Mucosa of gallbladder (tissue), 1 donor: ENCODE results near the gene GNAS. TPM values are rescaled to one million over a fixed set of nuclear protein-coding genes. Genes with fewer than 3 reads are reported as not detected.
"Not testable (repeated sequence)": the region's sequence is repeated elsewhere in the genome, so short reads cannot be mapped to it uniquely, and the experiment has no call there.

Source experiments
- DNase-seq: peaks from one replicate; pipeline ENCODE4 v3.0.0-alpha.2; 2020; ENCODE audit warnings: low spot score
- total RNA-seq: library from RNA; stranded (reverse); gene quantifications from one replicate; pipeline ENCODE4 v1.2.1, GENCODE V29; 2021
- donor health status: DM: no; HTN: no; CAD: no.

The GNAS gene
- total RNA-seq, 1 donor from 2014 or later, result 801 TPM

DNA sequence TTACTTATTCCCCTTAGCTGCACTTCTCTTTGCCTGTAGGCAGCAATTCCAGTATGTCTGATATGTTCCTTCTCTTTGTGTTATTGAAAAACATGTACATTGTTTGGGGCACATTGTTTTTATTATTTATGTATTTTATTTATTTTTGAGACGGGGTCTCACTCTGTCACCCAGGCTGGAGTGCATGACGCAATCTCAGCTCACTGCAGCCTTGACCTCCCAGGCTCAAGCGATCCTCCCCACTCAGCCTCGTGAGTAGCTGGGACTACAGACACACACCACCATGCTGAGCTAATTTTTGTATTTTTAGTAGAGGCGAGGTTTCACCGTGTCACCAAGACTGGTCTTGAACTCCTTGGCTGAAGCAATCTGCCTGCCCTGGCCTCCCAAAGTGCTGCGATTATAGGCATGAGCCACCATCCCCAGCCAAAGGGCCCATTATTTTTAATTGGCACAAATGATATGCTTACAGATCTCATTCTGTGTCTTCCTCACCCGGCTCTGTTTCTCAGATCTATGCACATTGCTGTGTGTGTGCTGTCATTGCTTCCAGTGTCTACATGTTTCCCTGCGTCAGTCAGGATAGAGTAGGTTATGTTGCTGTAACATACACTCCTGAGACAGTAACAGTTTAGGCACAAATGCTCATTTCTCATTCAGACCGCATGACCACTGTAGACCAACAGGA is 74.4 kb downstream of the GNAS start:
- no peak for DNase-seq

DNA sequence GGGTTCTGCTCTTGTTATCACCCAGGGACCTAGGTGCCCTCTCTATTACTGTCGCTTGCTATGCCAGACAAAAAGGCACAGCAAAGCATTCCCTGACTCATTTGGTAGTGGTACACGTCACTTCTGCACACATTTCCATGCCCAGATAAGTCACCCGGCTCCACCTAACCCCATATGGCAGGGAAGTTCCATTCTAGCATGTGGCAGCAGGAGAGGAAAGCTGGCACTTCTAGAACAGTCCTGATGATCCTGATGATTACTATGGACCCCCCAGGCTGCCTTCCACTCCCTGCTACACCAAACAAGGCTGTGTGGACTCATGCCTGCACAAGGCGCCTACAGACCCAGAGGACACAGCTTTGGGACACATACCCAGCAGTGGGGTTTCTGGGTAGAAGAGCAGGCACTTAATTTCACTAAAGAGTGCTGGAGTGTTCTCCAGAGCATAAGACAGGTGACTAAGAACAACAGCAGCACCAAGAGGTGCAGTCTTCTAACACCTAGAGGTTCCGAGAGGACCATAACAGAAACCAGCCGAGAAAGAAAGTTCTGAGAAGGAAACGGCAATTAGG is 75.1 kb downstream of the GNAS start:
- no peak for DNase-seq

DNA sequence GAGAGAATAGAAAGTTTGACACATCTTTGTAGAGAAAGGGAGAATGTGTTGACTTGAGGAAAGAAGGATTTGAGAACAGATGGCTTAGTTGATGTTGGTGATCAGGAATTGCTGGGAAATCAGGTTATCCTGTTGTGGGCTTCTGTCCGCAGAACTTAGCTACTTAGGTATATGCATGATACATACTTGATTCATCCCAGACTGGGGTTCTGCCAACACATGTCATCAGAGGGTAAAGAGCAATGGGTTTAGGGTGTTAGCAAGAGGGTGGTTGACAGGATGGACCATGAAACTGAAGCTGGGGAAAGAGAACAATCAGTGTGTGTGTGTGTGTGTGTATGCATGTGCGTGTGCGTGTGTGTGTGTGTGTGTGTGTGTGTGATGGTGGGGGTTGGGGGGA is 78.0 kb downstream of the GNAS start:
- no peak for DNase-seq

DNA sequence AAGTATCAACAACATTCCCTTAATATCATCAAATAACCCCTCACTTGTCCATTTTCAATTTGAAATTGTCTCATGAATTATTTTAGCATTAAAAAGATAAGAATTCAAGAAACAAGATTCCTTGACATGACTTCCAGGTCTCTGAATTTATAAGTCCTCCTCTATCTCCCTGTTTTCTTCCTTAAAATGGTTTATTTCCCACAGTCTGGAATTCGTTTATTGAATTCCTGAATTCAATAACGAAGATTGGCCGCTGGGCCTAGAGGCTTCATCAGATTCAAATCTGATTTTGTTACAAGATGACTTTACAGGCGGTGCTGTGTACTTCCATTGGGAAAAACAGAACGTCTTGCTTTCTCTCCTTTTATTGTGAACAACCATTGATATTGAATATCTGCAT is 79.7 kb downstream of the GNAS start:
- DNase-seq, result no peak

DNA sequence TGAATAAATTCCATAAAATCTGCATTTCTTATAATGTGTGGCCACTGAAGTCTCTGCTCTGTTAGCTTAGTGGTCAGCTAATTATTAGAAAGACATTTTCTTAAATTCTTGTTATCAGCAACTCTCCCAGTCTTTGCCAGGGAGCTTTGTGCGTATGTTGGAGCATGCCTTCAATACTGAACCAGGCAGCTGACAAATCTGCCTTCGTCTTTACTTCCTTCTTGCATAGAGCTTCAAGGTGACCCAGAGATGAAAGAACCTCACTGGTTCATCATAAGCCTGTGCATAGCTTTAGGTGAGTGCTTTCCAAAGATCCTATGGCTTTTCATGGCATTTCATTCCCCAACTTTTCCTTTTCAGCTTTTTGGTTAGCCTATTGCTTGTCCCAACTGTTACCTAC is 85.6 kb downstream of the GNAS start:
- DNase-seq, result no peak

DNA sequence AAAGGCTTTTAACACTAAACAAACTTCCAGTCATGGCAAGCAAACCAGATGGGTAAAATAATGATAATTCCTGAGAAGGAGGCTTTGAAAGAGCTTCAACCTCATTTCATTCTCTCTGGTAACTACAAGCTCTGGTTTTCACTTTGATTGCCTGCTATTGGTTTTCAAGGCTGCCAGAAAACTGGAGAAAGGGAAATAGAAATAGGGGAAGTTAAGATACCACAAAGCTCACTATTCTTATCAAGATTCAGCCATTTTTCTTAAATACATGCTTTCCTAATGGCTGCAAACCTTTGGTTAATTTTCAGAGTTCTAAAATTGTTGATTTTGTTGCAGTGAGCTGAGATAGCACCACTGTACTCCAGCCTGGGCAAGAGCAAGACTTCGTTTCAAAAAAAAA is 86.0 kb downstream of the GNAS start:
- no peak for DNase-seq

DNA sequence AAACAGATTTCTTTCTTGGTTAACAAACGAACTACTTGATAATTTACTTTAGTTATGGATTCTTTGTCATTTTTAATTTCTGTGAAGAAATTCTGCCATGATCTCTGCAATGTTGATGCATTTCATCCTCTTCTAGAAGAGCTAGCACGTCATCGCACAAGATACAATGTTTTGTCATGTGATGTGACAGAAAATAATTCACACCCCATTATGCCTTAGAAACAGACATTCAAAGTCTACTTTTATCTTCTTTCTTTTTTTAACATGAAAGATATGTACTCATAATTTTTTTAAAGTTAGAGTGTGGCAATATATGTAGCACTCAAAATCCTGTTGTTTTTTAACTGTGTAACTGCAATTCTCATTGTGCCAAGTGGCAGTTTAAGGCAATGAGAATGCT is 89.0 kb downstream of the GNAS start:
- DNase-seq, result no peak

DNA sequence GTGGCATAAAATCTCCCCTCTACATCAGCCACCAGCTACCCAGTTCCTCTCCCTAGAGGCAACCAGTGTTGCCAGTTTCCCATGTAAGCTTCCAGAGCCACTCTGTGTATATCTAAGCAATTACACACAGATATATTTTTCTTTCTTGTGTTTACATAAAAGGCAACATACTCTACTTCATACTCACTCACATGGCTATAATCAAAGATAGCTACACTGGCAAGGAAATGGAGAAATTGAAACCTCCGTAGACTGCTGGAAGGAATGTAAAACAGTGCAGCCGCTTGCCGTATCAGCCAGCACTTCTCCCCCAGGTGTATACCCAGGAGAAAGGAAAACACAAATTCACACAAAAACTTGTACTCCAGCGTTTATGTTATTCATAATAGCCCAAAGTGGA is 90.0 kb downstream of the GNAS start:
- DNase-seq, result no peak

DNA sequence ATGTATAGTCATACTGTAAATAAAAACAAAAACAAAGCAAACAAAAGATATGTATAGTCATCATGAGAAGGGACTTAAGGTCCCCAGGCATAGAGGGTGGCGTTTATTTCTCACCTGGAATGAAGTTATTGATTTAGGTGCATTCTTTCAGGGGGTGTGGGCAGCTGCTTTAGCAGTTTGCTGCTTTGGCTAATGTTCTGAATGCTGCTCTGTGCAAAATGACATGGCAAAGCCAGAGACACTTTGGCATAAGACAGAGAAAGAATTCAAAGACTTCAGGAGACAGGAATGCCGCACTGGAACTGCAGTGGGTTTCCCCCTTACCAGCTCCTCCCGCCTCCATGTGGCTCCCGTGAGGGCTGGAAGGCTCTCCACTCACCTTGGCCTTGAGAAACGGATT is 92.1 kb downstream of the GNAS start:
- DNase-seq, result peak; percentile 51

DNA sequence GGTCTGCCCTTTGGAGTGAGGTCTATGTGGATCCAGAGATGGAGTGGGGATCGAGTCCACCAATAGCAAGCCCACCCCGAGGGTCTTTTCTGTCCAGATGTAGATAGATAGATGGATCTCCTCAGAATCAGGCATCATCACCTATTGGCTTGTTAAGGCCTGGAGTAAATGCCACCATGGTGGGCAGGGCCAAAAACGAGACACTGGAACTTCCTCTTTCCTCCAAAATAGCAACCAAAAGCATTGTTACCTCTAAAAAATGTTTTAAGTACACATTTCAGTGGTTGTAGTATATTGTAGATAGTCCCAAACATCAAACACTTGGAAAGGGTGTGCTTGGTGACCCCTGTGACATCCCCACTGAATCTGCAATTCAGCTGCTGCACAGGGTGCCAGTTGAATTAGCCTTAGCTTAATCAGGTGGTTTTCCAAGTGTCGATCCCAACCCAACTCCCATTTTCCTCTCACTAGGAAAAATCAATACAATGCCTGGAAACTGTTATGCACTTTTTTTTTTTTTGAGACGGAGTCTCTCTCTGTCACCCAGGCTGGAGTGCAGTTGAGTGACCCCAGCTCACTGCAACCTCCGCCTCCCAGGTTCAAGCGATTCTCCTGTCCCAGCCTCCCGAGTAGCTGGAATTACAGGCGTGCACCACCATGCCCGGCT is 93.6 kb downstream of the GNAS start:
- DNase-seq, result no peak

DNA sequence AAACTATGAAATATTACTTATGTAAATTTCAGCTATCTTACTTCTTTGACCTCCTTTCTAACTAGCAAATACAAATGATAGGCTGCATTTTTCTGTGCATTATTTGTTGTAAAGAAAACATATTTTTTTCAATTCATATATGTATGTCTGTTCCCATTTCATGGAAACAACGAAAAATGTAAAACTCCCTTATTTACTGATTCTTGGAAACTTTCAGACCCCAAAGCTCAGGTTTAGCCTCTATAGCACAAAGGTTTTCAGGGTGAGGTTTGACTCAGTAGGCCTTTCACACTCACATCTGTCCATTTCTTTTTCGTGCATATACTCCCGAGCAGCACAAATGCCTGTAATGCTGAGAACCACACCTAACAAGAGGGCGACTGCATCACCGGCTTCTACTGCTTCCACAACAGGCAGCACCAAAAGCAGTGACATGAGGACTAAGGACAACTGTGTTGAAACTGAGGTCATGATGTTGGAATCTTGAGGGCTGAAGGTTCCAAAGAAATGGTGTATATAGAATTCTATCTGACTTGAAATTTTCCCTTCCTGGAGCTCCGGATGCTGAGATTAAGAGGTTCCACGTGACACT is 95.4 kb downstream of the GNAS start:
- DNase-seq, result not testable (repeated sequence)

DNA sequence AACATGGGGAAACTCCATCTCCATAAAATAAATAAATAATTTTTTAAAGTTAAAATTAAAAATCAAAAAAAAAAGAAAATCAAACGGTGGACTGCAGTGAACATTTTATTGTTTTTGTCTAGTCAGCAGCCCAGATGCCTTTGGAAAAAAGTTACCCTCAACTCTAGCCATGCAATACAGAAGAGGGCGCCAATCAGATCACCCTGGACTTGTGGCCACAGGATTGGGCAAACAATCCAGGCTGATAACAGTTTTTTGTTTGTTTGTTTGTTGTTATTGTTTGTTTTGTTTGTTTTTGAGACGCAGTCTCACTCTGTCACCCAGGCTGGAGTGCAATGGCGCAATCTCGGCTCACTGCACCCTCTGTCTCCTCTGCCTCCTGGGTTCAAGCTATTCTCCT is 98.1 kb downstream of the GNAS start:
- DNase-seq, result no peak

DNA sequence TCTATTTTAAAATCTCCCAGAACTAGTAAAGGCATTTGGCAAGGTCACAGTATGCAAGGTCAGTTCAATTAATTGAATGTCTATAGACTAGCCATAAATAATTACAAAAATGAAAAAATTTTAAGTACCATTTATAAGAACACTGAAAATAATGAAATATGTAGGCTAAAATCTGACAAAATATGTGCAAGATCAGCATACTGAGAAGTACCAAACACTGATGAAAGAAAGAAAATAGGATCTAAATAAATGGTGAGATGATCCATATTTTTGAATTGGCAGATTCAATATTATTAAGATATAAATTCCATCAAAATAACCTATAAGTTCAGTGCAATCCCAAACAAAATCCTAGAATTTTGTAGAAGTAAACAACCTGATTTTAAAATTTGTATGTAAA is 100.5 kb downstream of the GNAS start:
- DNase-seq, result no peak

DNA sequence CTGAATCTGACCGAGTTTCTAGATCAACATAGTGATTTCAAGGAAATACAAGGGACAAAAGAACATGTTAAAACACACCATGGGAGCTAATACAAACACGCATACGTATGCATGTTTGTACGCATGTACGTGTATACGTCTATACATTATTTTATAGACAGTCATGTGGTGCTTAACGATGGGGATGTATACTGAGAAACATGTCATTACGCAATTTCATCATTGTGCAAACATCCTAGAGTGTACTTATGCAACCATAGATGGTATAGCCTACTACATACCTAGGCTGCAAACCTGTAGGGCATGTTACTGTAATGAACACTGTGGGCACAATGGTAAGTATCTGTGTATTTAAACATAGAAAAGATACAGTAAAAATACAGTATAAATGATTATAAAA is 103.6 kb downstream of the GNAS start:
- no peak for DNase-seq

DNA sequence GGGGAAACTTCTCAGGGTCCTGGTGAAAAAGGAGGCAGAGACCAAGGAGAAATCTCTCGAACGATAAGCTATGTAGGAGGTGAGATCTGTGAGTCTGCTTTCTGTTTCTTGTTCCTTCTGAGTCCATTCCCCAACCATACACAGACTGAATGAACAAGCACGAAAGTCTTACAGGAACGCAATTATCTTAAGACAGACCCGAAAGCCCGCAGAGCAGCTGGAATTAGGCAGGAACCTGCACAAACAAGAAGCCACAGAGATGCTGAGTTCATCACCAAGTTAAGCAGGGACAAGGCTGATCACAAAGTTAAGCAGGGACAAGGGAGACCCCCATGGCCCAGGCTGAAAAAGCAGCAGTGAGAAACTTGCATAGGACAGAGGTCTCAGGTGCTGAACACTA is 107.1 kb downstream of the GNAS start:
- no peak for DNase-seq

Other genes with a start within 250 kb of the GNAS start
- gene STX16, start 201.4 kb upstream of the GNAS start, total RNA-seq, result 63.7 TPM
- gene NPEPL1, start 159.9 kb upstream of the GNAS start, total RNA-seq, result 39.1 TPM
- 1.6 TPM for gene GNAS-AS1, start 1.8 kb upstream of the GNAS start, total RNA-seq
- gene NELFCD, start 128.5 kb downstream of the GNAS start, total RNA-seq, result 55.2 TPM
- gene CTSZ, start 154.5 kb downstream of the GNAS start, total RNA-seq, result 101 TPM
- 0.09 TPM for gene TUBB1, start 166.7 kb downstream of the GNAS start, total RNA-seq
- 60.1 TPM for gene ATP5F1E, start 179.6 kb downstream of the GNAS start, total RNA-seq
- gene PRELID3B, start 190.1 kb downstream of the GNAS start, total RNA-seq, result 35.0 TPM